HCT116 (cell line): ENCODE measurements around the gene NBL1. TPM values are rescaled to one million over a fixed set of nuclear protein-coding genes. Genes with fewer than 3 reads are reported as not detected.
A peak's percentile ranks its signal among the peaks of the same experiment; 100 is the strongest.

ENCODE experiments used
- ATAC-seq: fragments of 200-7000 bp; cut with Tn5 transposase; 2 replicates; pipeline ENCODE4 v1.9.1; 2020; ENCODE audit warnings: mild to moderate bottlenecking, moderate library complexity
- BruUV-seq: library from RNA; stranded (reverse); fragments of 400-500 nt; replicated peaks from 2 replicates; lab custom pipeline; 2021; lab: Mats Ljungman, UMichigan
- CTCF ChIA-PET: fragments of 300-600 bp; sonication (Branson Sonifier 250); formaldehyde crosslinking; loops from one replicate; lab custom pipeline; 2021; ENCODE audit warnings: antibody characterized with exemption; lab: Charles Lee
- POLR2A ChIA-PET: fragments of 300-600, 350-600 bp; sonication (Branson Sonifier 250); formaldehyde crosslinking; loops from one replicate; lab custom pipeline; 2021; ENCODE audit warnings: antibody characterized with exemption; lab: Charles Lee
- RAD21 ChIA-PET, 2 experiments: fragments of 300-600 bp; sonication (Branson Sonifier 250); formaldehyde crosslinking; loops; one replicate each; lab custom pipeline; 2023; ENCODE audit warnings: low total read pairs in 2 of 2; ENCODE audit not compliant: uncharacterized antibody in 2 of 2, unreplicated experiment in 2 of 2, low non-redundant PET in 1 of 2; lab: Charles Lee
- DNase-seq: peaks from one replicate; pipeline ENCODE4 v3.0.0-alpha.2; 2010; ENCODE audit warnings: low read depth, low spot score
- H2AFZ ChIP-seq: fragments of 200-600 bp; shearing (Covaris generic), sonication (generic); 2 replicates; pipeline ENCODE4 v1.6.1; 2017; ENCODE audit warnings: low read depth, mixed run types, mixed read lengths, antibody characterized with exemption, low read length; ENCODE audit not compliant: poor library complexity, severe bottlenecking
- H3K27ac ChIP-seq: 2 replicates; pipeline ENCODE4 v1.5.1; 2012; ENCODE audit warnings: low read depth, low read length
- H3K27me3 ChIP-seq: fragments of 200-600 bp; sonication (generic); 2 replicates; pipeline ENCODE4 v1.6.1; 2016; ENCODE audit warnings: mixed run types, low read length, mixed read lengths; ENCODE audit not compliant: insufficient read depth
- H3K36me3 ChIP-seq, 2 experiments: fragments of 200-500 bp in 1 of 2; fragments of 200-600 bp in 1 of 2; sonication (Bioruptor generic) in 1 of 2; sonication (generic) in 1 of 2; 2 replicates each; pipeline versions ENCODE4 v1.5.1 to v1.6.1; 2014 to 2016; ENCODE audit warnings: low read length in 2 of 2, inconsistent platforms in 1 of 2, mixed read lengths in 1 of 2, mixed run types in 1 of 2; ENCODE audit not compliant: insufficient read depth in 2 of 2, control insufficient read depth in 1 of 2
- H3K4me1 ChIP-seq, 2 experiments: fragments of 200-600 bp in 1 of 2; sonication (generic) in 1 of 2; 2 replicates each; pipeline versions ENCODE4 v1.5.1 to v1.6.1; 2012 to 2017; ENCODE audit warnings: low read length in 2 of 2, inconsistent platforms in 1 of 2, mild to moderate bottlenecking in 1 of 2, mixed read lengths in 1 of 2, mixed run types in 1 of 2, moderate library complexity in 1 of 2; ENCODE audit not compliant: insufficient read depth in 2 of 2, control insufficient read depth in 1 of 2
- H3K4me2 ChIP-seq: fragments of 200-600 bp; sonication (generic); 2 replicates; pipeline ENCODE4 v1.6.1; 2017; ENCODE audit warnings: mixed run types, low read length, mixed read lengths
- H3K4me3 ChIP-seq, 2 experiments: fragments of 200-600 bp in 1 of 2; sonication (generic) in 1 of 2; replicated peaks in 1 of 2; 2 replicates each; pipeline ENCODE4 v1.5.1; 2011 to 2016; ENCODE audit warnings: low read length in 2 of 2, control low read depth in 1 of 2, low read depth in 1 of 2, mild to moderate bottlenecking in 1 of 2, mixed read lengths in 1 of 2, mixed run types in 1 of 2
- H3K79me2 ChIP-seq: fragments of 200-600 bp; sonication (generic); 2 replicates; pipeline ENCODE4 v1.6.1; 2017; ENCODE audit warnings: mild to moderate bottlenecking, mixed run types, low read length, moderate library complexity, mixed read lengths; ENCODE audit not compliant: insufficient read depth
- H3K9ac ChIP-seq: fragments of 200-600 bp; sonication (generic); 2 replicates; pipeline ENCODE4 v1.6.1; 2016; ENCODE audit warnings: low read length, mixed read lengths
- H3K9me2 ChIP-seq: fragments of 200-600 bp; sonication (generic), shearing (Covaris generic); 2 replicates; pipeline ENCODE4 v1.6.1; 2017; ENCODE audit warnings: mixed run types, mild to moderate bottlenecking, moderate library complexity; ENCODE audit not compliant: insufficient read depth
- H3K9me3 ChIP-seq, 2 experiments: fragments of 200-500 bp in 1 of 2; fragments of 200-600 bp in 1 of 2; sonication (Bioruptor generic) in 1 of 2; sonication (generic) in 1 of 2; 2 replicates each; pipeline ENCODE4 v1.6.1; 2014 to 2017; ENCODE audit warnings: low read length in 2 of 2, mixed read lengths in 2 of 2, inconsistent platforms in 1 of 2, low read depth in 1 of 2, mild to moderate bottlenecking in 1 of 2, mixed run types in 1 of 2, moderate library complexity in 1 of 2; ENCODE audit not compliant: control insufficient read depth in 1 of 2, insufficient read depth in 1 of 2
- H4K20me1 ChIP-seq: fragments of 200-600 bp; sonication (generic), shearing (Covaris generic); 2 replicates; pipeline ENCODE4 v1.6.1; 2017; ENCODE audit warnings: mixed run types, mild to moderate bottlenecking, moderate library complexity; ENCODE audit not compliant: insufficient read depth
- CBX3 ChIP-seq: IDR thresholded peaks from 2 replicates; pipeline ENCODE4 v1.6.1; 2012; ENCODE audit warnings: low read depth
- CEBPB ChIP-seq: IDR thresholded peaks from 2 replicates; pipeline ENCODE4 v1.6.1; 2012; ENCODE audit warnings: low read depth
- CTCF ChIP-seq, 3 experiments: fragments of 200-600 bp in 1 of 3; sonication (generic) in 1 of 3; IDR thresholded peaks in 2 of 3; conservative IDR thresholded peaks in 1 of 3; 2 replicates each; pipeline ENCODE4 v1.5.1; 2012 to 2017; ENCODE audit warnings: low read depth in 2 of 3, low read length in 2 of 3, antibody characterized with exemption in 1 of 3, borderline replicate concordance in 1 of 3, control low read depth in 1 of 3, mild to moderate bottlenecking in 1 of 3, mixed read lengths in 1 of 3, mixed run types in 1 of 3, moderate library complexity in 1 of 3; ENCODE audit not compliant: insufficient read depth in 1 of 3
- EGR1 ChIP-seq: IDR thresholded peaks from 2 replicates; pipeline ENCODE4 v1.6.1; 2012; ENCODE audit warnings: low read depth
- ELF1 ChIP-seq: IDR thresholded peaks from 2 replicates; pipeline ENCODE4 v1.6.1; 2012; ENCODE audit warnings: low read depth, borderline replicate concordance
- POLR2A ChIP-seq: IDR thresholded peaks from 2 replicates; pipeline ENCODE4 v1.7.0; 2011; ENCODE audit warnings: borderline replicate concordance; ENCODE audit not compliant: insufficient read depth, insufficient read length; ENCODE audit errors: extremely low read depth
- POLR2AphosphoS5 ChIP-seq: IDR thresholded peaks from 2 replicates; pipeline ENCODE4 v1.6.1; 2011; ENCODE audit warnings: mild to moderate bottlenecking, low read depth, low read length, moderate library complexity
- SIN3A ChIP-seq: IDR thresholded peaks from 2 replicates; pipeline ENCODE4 v1.6.1; 2012; ENCODE audit warnings: low read depth
- TCF7L2 ChIP-seq: IDR thresholded peaks from 2 replicates; pipeline ENCODE4 v1.7.0; 2011; ENCODE audit warnings: borderline replicate concordance, inconsistent platforms; ENCODE audit not compliant: insufficient read depth, insufficient read length; ENCODE audit errors: extremely low read depth
- ZBTB33 ChIP-seq: IDR thresholded peaks from 2 replicates; pipeline ENCODE4 v1.6.1; 2011; ENCODE audit warnings: mild to moderate bottlenecking, low read length, moderate library complexity; ENCODE audit not compliant: insufficient replicate concordance; ENCODE audit errors: extremely low read depth
- ZNF274 ChIP-seq: fragments of 200-500 bp; sonication (Bioruptor generic); IDR thresholded peaks from 2 replicates; pipeline ENCODE4 v1.6.1; 2014; ENCODE audit warnings: mild to moderate bottlenecking, low read depth, low read length, inconsistent platforms
- intact Hi-C: fragments of 100-400 bp; cut with micrococcal nuclease; formaldehyde crosslinking; loops from 2 replicates; pipeline ENCODE4 v1.10.0; 2022
- total RNA-seq: library from RNA; stranded (reverse); gene quantifications from one replicate; pipeline ENCODE4 v1.2.1, GENCODE V29; 2021; ENCODE audit not compliant: unreplicated experiment

NBL1 gene
- total RNA-seq, 1 experiment from 2014 or later = 75.4 TPM

- ChIA-PET POLR2A (no interaction called here), CTCF (interaction anchor here (0.6 kb wide), 1 partner anchor 17 kb away, joined by 3 read pairs; no protein-coding TSS in a partner anchor), RAD21 (no interaction called here)
- peak overlapping the region; percentile 69 for H3K4me2 ChIP-seq
- H4K20me1 ChIP-seq = no peaks in the 10 kb centered on the region
- ATAC-seq (no peak; the same call in 1 of the 2 replicates), DNase-seq (no peak)
- H3K27me3 ChIP-seq = no peaks in the 10 kb centered on the region
- H3K4me3 ChIP-seq = peak overlapping the region; percentile 30 to 51
- peak overlapping the region; percentile 32; the same call in 1 of the 2 replicates for H3K27ac ChIP-seq
- no peak overlapping the region for H2AFZ ChIP-seq
- H3K9me2 ChIP-seq = no peaks in the 10 kb centered on the region
- no peaks in the 10 kb centered on the region for H3K4me1 ChIP-seq
- no peaks in the 10 kb centered on the region for H3K79me2 ChIP-seq
- TF ChIP-seq CBX3 = no peak
- TF ChIP-seq POLR2A = no peak
- no peak for TF ChIP-seq ZNF274
- no peak for TF ChIP-seq SIN3A
- no peak for TF ChIP-seq ZBTB33
- no peak for TF ChIP-seq ELF1
- TF ChIP-seq CEBPB = no peak
- TF ChIP-seq EGR1 = no peak
- no peak for TF ChIP-seq TCF7L2
- TF ChIP-seq CTCF (IDR thresholded peaks at IDR 0.05 in 2 of 3, conservative IDR thresholded peaks at IDR 0.05 in 1 of 3; ENCODE audit: borderline replicate concordance in 1 of 3, insufficient read depth in 1 of 3, low read depth in 2 of 3, low read length in 2 of 3) = no peak
- no peak for TF ChIP-seq POLR2AphosphoS5
- no peaks in the 10 kb centered on the region for H3K9me3 ChIP-seq
- no TSS peak for BruUV-seq
- intact Hi-C loops = no loop called here
- no peaks in the 10 kb centered on the region for H3K36me3 ChIP-seq
- H3K9ac ChIP-seq = peak overlapping the region; percentile 36; the same call in 1 of the 2 replicates
These were observed 21.0 kb downstream of the NBL1 start for GRCh38 chr1:19665186-19665495.
